AG04450 (cell line): ENCODE data around the gene OTULIN. TPM values are rescaled to one million over a fixed set of nuclear protein-coding genes. Genes with fewer than 3 reads are reported as not detected.

Experiments
- CTCF ChIA-PET: fragments of 300-600, 350-600 bp; formaldehyde crosslinking; extraction: SDS; loops from one replicate; lab custom pipeline; 2022; ENCODE audit warnings: antibody characterized with exemption, inconsistent platforms; lab: Charles Lee
- POLR2A ChIA-PET: fragments of 350-600 bp; formaldehyde crosslinking; extraction: SDS; loops from one replicate; lab custom pipeline; 2021; ENCODE audit warnings: antibody characterized with exemption, inconsistent platforms; lab: Yijun Ruan, JAX
- DNase-seq: peaks from one replicate; pipeline ENCODE4 v3.0.0-alpha.2; 2011; ENCODE audit warnings: low read depth, low spot score
- H3K27ac ChIP-seq: one replicate; pipeline ENCODE4 v1.5.1; 2012; ENCODE audit warnings: low read depth, low read length, control low read depth
- H3K27me3 ChIP-seq: one replicate; pipeline ENCODE4 v1.6.0; 2012; ENCODE audit warnings: low read length; ENCODE audit not compliant: control insufficient read depth, insufficient read depth
- H3K4me3 ChIP-seq: 2 replicates; pipeline ENCODE4 v1.5.1; 2011; ENCODE audit warnings: mild to moderate bottlenecking, low read depth, low read length, control low read depth
- H3K9me3 ChIP-seq: 2 replicates; pipeline ENCODE4 v1.5.1; 2012; ENCODE audit warnings: low read length; ENCODE audit not compliant: control insufficient read depth, insufficient read depth
- CTCF ChIP-seq: IDR thresholded peaks from 2 replicates; pipeline ENCODE4 v1.5.1; 2011; ENCODE audit warnings: low read depth, low read length, control low read depth, inconsistent platforms
- polyA plus RNA-seq: library from polyadenylated mRNA; depleted of rRNA; stranded (reverse); fragments of >200 nt; gene quantifications from 2 replicates; pipeline ENCODE4 v1.2.3, GENCODE V29; 2011

The OTULIN gene
- polyA plus RNA-seq, 1 experiment: 14.0 TPM

- Histone ChIP-seq H3K9me3 (no peaks in the 10 kb centered on the region; the same call in 1 of the 2 replicates), H3K27me3 (no peaks in the 10 kb centered on the region), H3K4me3 (no peak overlapping the region), H3K27ac (no peak overlapping the region)
- TF ChIP-seq CTCF: no peak
- DNase-seq: no peak
- ChIA-PET POLR2A (no interaction called here), CTCF (interaction anchor here (0.6 to 1.6 kb wide), 2 partner anchors 14 to 53 kb away, joined by 4 to 5 read pairs; no protein-coding TSS in a partner anchor)
Measured at GRCh38 chr5:14713476-14714390, 49.2 kb downstream of the OTULIN start.

- H3K9me3 ChIP-seq: no peaks in the 10 kb centered on the region; the same call in 1 of the 2 replicates
- H3K27ac ChIP-seq: no peak overlapping the region
- DNase-seq: no peak
- ChIA-PET POLR2A (no interaction called here), CTCF (interaction anchor here (1.6 kb wide), 1 partner anchor 13 kb away, joined by 4 read pairs; no protein-coding TSS in a partner anchor)
- H3K4me3 ChIP-seq: no peak overlapping the region
- H3K27me3 ChIP-seq: no peaks in the 10 kb centered on the region
- no peak for TF ChIP-seq CTCF
Measured at GRCh38 chr5:14714706-14715105, 50.2 kb downstream of the OTULIN start.

- no peak for TF ChIP-seq CTCF
- ChIA-PET CTCF (no interaction called here), POLR2A (no interaction called here)
Measured at GRCh38 chr5:14715481-14715880, 51.0 kb downstream of the OTULIN start.

GRCh38 chr5:14716755-14717752, 52.5 kb downstream of the OTULIN start:
- CTCF ChIA-PET: interaction anchor here (0.8 to 1.4 kb wide), 2 partner anchors 10 to 286 kb away, joined by 5 to 7 read pairs; no protein-coding TSS in a partner anchor
- TF ChIP-seq CTCF: no peak
- no peak overlapping the region for H3K4me3 ChIP-seq
- DNase-seq: no peak
- no peaks in the 10 kb centered on the region; the same call in 1 of the 2 replicates for H3K9me3 ChIP-seq
- POLR2A ChIA-PET: no interaction called here
- H3K27me3 ChIP-seq: no peaks in the 10 kb centered on the region
- H3K27ac ChIP-seq: no peak overlapping the region

More at GRCh38 chr5:14715481-14715880, 51.0 kb downstream of the OTULIN start:
- DNase-seq: no peak
- Histone ChIP-seq H3K27ac (no peak overlapping the region), H3K4me3 (no peak overlapping the region), H3K9me3 (no peaks in the 10 kb centered on the region; the same call in 1 of the 2 replicates), H3K27me3 (no peaks in the 10 kb centered on the region)
